OCI-LY1 (cell line): ENCODE measurements around the gene SV2A.
"Not testable (repeated sequence)": the region's sequence is repeated elsewhere in the genome, so short reads cannot be mapped to it uniquely, and the experiment has no call there.

Experiments used
- CTCF ChIP-seq: fragments of 200-600 bp; sonication (generic), shearing (Covaris generic); IDR thresholded peaks from 2 replicates; pipeline ENCODE4 v1.5.1; 2017; ENCODE audit warnings: mild to moderate bottlenecking, antibody characterized with exemption, low read length, moderate library complexity, mixed read lengths
- EZH2 ChIP-seq: fragments of 200-600 bp; sonication (generic), shearing (Covaris generic); IDR thresholded peaks from 2 replicates; pipeline ENCODE4 v1.8.0; 2017; ENCODE audit warnings: borderline replicate concordance, mixed run types, mild to moderate bottlenecking, antibody characterized with exemption, low read length, moderate library complexity, mixed read lengths

GRCh38 chr1:149866887-149867286 lies 50.8 kb downstream of the SV2A start:
- TF ChIP-seq CTCF, EZH2: not testable (repeated sequence)
